Cortex of kidney (tissue), 1 donor: Measurements from ENCODE around the gene MLC1.

Experiments used
- DNase-seq: peaks from one replicate; lab custom pipeline; 2025; lab: John Stamatoyannopoulos, UW

The MLC1 gene

GRCh38 chr22:50085211-50085972, at the start of gene MLC1:
Gene MLC1 (minus strand): TSS chr22:50085426. CDS start chr22:50084902, 524 bp downstream.
- no peak for DNase-seq

- no peak for DNase-seq
These were observed 49.3 kb upstream of the MLC1 start for GRCh38 chr22:50134481-50134880.

GRCh38 chr22:50131894-50132293, 46.7 kb upstream of the MLC1 start:
- DNase-seq: no peak

GRCh38 chr22:50129121-50129736, 44.0 kb upstream of the MLC1 start:
- DNase-seq: no peak

GRCh38 chr22:50125029-50125428, 39.8 kb upstream of the MLC1 start:
- no peak for DNase-seq

- DNase-seq: no peak
These were observed 37.9 kb upstream of the MLC1 start for GRCh38 chr22:50123119-50123518.

GRCh38 chr22:50121202-50121740, 36.0 kb upstream of the MLC1 start:
- DNase-seq: no peak

GRCh38 chr22:50119768-50120251, 34.6 kb upstream of the MLC1 start:
- no peak for DNase-seq

- DNase-seq: no peak
These were observed 34.0 kb upstream of the MLC1 start for GRCh38 chr22:50119169-50119767.

- DNase-seq: no peak
These were observed 33.4 kb upstream of the MLC1 start for GRCh38 chr22:50118557-50119168.

- DNase-seq: no peak
These were observed 32.9 kb upstream of the MLC1 start for GRCh38 chr22:50118129-50118528.

GRCh38 chr22:50117168-50117762, 32.0 kb upstream of the MLC1 start:
- no peak for DNase-seq

GRCh38 chr22:50115693-50116092, 30.5 kb upstream of the MLC1 start:
- no peak for DNase-seq

- DNase-seq: no peak
These were observed 29.2 kb upstream of the MLC1 start for GRCh38 chr22:50114221-50115021.

- DNase-seq: no peak
These were observed 27.2 kb upstream of the MLC1 start for GRCh38 chr22:50112151-50113118.

- DNase-seq: no peak
These were observed 25.8 kb upstream of the MLC1 start for GRCh38 chr22:50111056-50111455.

- no peak for DNase-seq
These were observed 22.3 kb upstream of the MLC1 start for GRCh38 chr22:50107529-50107928.

GRCh38 chr22:50105208-50106100, 20.2 kb upstream of the MLC1 start:
- DNase-seq: no peak

GRCh38 chr22:50104141-50104544, 18.9 kb upstream of the MLC1 start:
- DNase-seq: no peak
